NOMO-1 treated with dmso at 0.1 percent for 144 hours (cell line): ENCODE data around the gene DOK7.

ENCODE experiments used
- DNase-seq: peaks from one replicate; lab custom pipeline; 2025; ENCODE audit not compliant: unreplicated experiment; lab: John Stamatoyannopoulos, UW

Gene DOK7

DNA sequence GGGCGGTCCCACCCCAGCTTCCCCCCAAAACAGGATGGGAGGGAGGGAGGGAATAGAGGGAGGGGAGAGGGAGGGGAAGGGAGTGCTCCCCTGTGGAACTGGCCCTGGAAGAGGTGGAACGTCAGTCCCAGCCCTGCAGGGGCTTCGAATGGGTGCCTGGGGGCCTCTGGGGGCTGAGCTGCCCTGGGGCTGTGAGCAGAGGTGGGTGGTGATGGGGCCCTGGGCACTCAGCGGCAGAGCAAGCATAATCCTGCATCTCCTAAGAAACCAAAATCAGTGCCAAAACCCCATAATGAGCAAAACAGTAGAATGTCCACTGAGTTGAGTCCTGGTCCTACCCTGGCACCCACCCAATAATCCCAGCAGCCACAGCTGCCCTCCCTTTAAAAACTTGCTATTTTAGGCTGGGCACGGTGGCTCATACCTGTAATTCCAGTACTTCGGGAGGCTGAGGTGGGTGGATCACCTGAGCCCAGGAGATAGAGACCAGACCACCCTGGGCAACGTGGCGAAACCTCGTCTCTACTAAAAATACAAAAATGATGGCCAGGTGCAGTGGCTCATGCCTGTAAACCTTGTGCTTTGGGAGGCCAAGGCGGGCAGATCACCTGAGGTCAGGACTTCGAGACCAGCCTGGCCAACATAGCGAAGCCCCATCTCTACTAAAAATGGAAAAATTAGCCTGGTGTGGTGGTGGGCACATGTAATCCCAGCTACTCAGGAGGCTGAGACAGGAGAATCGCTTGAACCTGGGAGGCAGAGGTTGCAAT lies 11.1 kb downstream of the DOK7 start:
- no peak for DNase-seq

DNA sequence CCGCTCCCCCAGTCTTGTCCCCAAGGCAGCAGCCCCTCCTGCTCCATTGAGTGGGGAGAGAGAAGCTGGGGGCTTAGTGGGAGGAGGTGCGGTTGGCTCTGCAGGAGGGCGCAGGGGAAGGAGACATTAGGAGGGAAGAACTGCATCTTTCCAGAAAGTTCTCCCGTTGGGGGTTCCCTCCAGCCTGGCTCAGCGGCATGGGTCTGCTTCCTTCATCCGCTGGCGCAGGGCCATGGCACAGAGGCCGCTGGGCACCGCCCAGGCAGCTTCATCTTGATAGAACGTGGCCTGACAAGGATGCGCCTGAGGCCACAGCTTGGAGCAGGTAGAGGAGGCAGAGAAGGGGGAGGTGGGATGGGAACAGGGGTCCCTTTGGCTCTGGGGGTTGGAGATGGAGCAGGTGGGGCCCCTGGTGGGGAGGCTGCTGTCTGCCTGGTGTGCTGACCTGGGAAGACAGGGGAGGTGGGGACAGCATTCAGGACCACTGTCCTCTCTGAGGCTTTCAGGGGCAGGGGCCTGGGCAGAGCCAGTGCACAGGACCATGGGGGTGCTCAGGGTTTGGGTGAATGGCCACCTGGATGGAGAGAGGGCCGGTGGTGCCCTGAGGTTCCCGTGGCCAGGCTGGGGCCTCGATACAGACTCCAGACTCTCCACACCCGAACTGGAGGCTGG lies 12.1 kb downstream of the DOK7 start:
- no peak for DNase-seq

DNA sequence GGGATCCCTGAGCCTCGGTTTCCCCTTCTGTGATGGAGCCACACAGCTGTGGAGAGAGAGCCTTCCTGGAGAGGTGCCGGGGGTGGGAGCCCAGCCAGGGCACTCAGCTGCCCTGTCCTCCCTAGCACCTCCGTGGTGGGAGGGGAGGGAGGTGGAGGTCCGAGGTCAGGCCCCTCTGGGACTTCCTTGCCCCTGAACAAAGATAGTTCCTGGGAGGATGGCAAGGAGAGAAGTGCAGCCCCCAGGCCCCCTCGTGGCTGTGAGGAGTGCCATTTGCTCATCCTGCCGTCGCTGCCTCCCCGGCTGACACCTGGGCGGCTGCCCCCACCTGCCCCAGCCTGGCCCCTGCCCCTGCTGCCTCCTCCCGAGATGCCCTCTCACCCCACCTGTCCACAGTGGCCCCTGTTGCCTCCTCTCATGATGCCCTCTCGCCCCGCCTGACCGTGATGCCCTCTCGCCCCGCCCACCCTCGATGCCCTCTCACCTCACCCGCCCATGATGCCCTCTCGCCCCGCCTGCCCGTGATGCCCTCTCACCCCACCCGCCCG lies 12.7 kb downstream of the DOK7 start:
- no peak for DNase-seq

GRCh38 chr4:3476341-3476747 lies 13.2 kb downstream of the DOK7 start:
- no peak for DNase-seq

DNA sequence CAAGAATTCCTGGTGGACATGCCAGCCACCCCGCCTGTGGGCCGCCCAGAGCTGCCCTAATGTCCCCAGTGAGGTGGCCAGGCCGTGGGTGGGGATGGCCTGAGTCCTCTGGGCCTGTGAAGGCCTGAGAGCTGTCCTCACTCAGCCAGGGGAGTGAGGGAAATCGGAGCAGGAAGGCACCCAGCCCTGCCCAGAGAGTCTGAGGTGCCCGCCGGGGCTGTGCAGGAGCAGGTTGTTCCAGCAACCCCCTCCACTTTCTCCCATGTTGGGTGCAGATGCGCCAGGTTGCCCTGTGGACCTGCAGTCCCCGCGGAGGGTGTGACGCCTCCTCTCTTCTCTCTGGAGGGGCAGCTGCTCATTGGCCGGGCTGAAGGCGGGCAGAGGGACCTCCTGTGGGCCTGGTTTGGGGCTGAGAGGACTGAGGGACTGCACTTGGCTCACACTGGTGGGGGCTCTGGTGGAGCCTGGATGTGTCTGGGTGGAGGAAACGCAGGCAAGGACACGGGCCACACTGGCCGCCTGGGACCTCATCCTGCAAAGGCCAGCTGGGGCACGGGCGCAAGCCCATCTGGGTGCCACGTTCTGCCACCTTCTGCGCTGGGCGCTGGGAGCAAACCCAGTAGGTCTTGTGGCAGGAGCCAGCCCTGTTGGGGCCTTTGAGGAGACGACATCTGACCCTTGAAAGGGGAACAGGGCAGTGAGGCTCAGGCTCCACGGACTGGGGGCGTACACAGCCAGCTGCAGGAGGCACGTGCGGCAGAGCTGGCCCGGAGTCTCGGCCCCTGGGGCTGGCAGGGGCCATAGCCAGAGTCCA lies 14.0 kb downstream of the DOK7 start:
- no peak for DNase-seq

GRCh38 chr4:3477750-3478430 lies 14.8 kb downstream of the DOK7 start:
- no peak for DNase-seq

DNA sequence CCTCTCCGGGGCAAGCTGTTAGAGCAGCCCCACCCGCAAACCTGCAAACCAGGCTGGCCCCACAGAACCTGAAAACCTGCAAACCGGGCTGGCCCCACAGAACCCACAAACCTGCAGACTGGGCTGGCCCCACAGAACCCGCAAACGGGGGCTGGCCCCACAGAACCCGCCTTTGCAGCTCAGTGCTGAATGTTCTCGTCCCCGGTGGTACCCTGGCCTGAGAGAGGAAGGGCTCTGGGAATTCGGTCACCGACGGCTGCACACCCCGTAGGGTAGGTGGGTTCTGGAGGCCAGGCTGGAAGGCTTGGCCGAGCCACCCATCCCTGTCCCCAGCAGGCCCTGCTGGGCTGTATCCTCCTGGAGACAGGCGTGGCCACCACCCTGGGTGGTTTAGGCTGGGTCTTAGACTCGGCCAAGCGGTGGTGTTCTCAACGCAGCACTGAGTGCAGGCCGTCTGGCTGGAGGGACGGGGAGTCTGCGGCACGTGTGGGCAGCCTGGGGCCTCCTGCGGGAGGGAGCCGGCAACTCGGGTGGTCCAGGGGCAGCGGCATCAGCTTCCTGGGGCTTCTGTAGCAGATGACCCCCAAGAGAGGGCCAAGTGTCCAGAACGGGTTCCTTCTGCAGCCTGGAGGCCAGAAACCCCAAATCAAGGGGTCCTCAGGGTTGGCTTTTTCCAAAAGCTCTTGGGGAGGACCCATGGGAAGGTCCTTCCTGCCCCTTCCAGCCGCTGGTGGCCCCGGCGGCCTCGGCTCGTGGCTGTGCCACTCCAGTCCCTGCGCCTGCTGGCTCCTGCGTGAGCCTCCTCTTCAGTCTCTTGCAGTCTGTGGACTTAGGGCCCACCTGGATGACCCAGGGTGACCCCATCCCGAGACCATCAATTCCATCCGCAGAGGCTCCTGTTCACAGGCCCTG lies 15.6 kb downstream of the DOK7 start:
- no peak for DNase-seq

GRCh38 chr4:3479358-3480101 lies 16.4 kb downstream of the DOK7 start:
- no peak for DNase-seq

GRCh38 chr4:3480528-3481112 lies 17.5 kb downstream of the DOK7 start:
- DNase-seq, result peak; percentile 63

DNA sequence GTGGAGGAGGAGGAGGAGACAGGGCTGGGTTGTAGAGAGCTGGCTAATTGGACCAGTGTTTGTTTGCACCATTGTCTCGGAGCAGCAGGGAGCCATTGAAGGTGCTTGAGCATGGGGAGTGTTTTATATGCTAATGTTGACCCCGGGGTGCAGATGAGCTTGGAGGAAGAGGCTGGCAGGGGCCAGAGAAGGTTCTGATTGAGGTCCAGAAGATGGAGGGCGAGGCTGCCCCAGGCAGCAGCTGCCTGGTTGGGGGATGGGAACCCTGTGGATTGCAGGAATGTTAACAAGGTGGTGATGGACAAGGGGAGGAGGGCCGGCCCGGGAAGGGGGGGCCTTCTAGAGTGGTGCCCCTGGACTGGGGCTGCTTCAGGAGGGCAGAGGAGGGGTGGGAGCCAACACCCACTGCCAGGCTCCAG lies 18.0 kb downstream of the DOK7 start:
- no peak for DNase-seq

DNA sequence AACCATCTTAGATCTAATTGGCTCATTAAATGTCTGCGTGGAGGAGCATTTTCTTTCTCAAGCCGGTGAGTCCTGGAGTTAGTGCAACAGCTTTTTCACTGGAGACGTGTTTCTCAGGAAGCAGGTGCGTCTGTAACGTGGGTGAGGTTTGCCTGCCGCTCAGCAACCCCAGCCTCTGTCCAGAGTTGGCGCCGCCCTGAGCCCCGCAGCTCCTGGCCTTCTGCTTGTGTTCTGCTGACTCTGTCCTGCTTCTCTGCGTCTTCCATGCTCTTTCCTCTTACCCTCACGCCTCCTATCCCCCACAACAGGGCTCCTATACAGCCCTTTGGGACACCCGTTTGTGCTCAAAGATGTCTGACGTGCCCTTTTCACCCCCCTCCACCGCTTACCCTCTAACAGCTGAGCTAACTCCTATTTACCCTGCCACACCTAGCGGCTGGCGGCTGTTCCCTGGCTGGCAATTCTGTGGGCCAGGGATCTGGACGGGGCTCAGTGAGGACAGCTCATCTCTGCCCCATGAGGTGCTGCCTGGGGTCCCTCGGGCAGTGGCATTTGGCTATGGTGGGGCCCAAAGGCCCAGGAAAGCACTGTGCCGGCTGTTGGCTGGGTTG lies 18.8 kb downstream of the DOK7 start:
- no peak for DNase-seq

GRCh38 chr4:3482707-3483106 lies 19.6 kb downstream of the DOK7 start:
- DNase-seq, result no peak

- no peak for DNase-seq
These were observed 20.4 kb downstream of the DOK7 start for GRCh38 chr4:3483471-3483921.

- DNase-seq, result no peak
These were observed 21.2 kb downstream of the DOK7 start for GRCh38 chr4:3484057-3484973.

DNA sequence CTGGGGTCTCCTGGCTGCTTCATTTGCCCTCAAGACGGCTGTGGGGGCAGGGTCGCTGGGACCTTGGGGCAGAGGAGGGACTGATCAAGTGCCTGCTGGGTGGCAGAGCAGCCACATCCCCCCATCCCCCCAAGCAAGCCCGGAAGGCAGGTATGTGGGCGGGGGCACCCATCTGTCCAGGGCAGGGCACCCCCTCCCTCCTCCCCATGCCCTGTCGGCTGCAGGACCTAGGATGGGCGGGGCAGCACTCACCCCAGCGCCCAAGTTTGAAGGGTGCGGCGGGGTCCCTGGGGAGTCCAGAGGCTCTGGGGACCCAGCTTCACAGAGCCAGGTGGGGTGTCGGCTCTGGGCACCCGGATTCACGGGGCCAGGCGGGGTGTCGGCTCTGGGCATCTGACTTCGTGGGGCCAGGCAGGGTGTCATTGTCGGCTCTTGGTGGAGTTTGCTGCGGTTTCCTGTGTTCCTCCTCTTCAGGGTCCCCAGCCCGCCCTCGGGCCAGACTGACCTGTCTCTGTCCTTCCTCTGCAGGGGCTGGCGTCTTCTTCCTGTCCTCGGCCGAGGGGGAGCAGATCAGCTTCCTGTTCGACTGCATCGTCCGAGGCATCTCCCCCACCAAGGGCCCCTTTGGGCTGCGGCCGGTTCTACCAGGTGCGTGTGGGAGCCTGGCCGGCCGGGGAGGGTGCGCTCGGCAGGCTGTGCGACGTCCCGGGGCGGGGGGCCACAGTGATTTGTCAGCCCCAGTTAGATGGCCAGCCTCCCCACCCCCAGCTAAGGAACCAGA lies 22.1 kb downstream of the DOK7 start:
- DNase-seq, result no peak

- no peak for DNase-seq
These were observed 22.9 kb downstream of the DOK7 start for GRCh38 chr4:3485886-3486540.
